Measurements from ENCODE around the gene ANAPC10.

DNA sequence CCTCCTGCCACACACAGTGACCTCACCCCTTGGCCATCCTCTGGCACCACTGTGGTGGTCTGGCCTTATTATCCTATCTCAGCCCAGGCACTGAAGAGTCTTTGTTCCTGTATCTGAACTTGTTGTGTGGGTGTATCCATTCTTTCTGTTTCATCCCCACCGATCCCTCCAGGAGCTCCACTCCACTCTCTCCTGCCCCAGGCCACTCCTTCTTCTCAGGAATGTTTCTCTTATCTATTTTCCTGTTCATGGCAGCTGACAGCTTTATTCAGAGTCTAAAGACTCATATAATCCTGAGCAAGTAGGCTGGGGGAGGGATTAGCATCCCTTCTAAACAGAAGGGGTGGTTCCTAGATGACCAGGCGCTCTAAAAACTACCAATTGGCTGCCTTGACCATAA, 150.0 kb downstream of the ANAPC10 start:
- TF ChIP-seq, protein P1, sequence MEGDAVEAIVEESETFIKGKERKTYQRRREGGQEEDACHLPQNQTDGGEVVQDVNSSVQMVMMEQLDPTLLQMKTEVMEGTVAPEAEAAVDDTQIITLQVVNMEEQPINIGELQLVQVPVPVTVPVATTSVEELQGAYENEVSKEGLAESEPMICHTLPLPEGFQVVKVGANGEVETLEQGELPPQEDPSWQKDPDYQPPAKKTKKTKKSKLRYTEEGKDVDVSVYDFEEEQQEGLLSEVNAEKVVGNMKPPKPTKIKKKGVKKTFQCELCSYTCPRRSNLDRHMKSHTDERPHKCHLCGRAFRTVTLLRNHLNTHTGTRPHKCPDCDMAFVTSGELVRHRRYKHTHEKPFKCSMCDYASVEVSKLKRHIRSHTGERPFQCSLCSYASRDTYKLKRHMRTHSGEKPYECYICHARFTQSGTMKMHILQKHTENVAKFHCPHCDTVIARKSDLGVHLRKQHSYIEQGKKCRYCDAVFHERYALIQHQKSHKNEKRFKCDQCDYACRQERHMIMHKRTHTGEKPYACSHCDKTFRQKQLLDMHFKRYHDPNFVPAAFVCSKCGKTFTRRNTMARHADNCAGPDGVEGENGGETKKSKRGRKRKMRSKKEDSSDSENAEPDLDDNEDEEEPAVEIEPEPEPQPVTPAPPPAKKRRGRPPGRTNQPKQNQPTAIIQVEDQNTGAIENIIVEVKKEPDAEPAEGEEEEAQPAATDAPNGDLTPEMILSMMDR (IDR thresholded peaks at IDR 0.05; ENCODE audit: extremely low read depth in 1 of 2, insufficient read depth in 1 of 2, low read depth in 1 of 2, low read length in 2 of 2), result no peak
- no peak for TF ChIP-seq EZH2 (IDR thresholded peaks at IDR 0.05; ENCODE audit: borderline replicate concordance, low read depth, low read length, severe bottlenecking)
- no peak for TF ChIP-seq POLR2A (IDR thresholded peaks at IDR 0.05; ENCODE audit: low read depth, low read length)
- no peak for TF ChIP-seq FOS (IDR thresholded peaks at IDR 0.05; ENCODE audit: borderline replicate concordance, insufficient read depth, low read length)
- no peak for TF ChIP-seq JUN (IDR thresholded peaks at IDR 0.05; ENCODE audit: borderline replicate concordance, insufficient read depth, insufficient read length, low read depth)

All from endothelial cell of umbilical vein (primary cell).